GM18873 (cell line): ENCODE measurements around the gene PFKFB3.
A peak's percentile ranks its signal among the peaks of the same experiment; 100 is the strongest.
"Not testable (repeated sequence)": the region's sequence is repeated elsewhere in the genome, so short reads cannot be mapped to it uniquely, and the experiment has no call there.

Experiments
- ATAC-seq: cut with Tn5 transposase; IDR thresholded peaks from one replicate; pipeline ENCODE4 v1.9.1; 2021; ENCODE audit warnings: mild to moderate bottlenecking, moderate library complexity, moderate number of reproducible peaks; ENCODE audit not compliant: unreplicated experiment, low FRiP score

Gene PFKFB3

DNA sequence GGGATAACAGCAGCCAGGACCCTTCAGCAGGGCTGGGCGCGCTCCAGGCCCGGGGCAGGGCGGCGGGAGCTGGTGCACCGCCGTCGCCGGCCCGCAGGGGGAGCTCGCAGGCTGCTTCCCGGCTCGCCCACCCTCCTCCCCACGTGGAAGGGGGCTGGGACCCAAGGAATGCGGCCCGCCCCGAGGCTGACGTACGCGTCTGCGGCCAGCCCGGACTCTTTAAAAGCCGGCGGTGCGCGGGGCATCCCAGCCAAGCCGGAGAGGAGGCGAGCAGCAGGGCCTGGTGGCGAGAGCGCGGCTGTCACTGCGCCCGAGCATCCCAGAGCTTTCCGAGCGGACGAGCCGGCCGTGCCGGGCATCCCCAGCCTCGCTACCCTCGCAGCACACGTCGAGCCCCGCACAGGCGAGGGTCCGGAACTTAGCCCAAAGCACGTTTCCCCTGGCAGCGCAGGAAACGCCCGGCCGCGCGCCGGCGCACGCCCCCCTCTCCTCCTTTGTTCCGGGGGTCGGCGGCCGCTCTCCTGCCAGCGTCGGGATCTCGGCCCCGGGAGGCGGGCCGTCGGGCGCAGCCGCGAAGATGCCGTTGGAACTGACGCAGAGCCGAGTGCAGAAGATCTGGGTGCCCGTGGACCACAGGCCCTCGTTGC, at the start of gene PFKFB3:
Gene PFKFB3 (plus strand): TSS at position 249 of the 647 bp plus-strand sequence. CDS start 329 bp downstream, at position 578.
- ATAC-seq = peak; percentile 60

GRCh38 chr10:6153845-6154244, 48.9 kb upstream of the PFKFB3 start:
- no peak for ATAC-seq

GRCh38 chr10:6154566-6154965, 48.2 kb upstream of the PFKFB3 start:
- ATAC-seq = no peak

GRCh38 chr10:6158276-6158675, 44.5 kb upstream of the PFKFB3 start:
- no peak for ATAC-seq

DNA sequence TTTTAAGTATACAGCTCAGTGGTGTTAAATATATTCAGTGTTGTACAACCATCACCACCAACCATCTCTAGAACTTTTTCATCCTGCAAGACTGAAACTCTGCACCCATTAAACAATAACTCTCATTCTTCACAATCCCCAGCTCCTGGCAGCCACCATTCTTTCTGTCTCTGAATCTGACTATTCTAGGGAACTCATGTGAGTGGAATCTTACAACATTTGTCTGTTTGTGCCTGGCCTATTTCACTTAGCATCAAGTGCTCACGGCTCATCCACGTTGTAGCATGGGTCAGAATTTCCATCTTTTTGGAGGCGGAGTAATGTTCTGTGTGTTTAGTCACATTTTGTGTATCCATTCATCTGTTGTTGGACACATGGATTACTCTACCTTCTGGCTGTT, 40.8 kb upstream of the PFKFB3 start:
- no peak for ATAC-seq

- ATAC-seq = no peak
These were observed 40.0 kb upstream of the PFKFB3 start for GRCh38 chr10:6162589-6163356.

GRCh38 chr10:6163364-6164270, 39.1 kb upstream of the PFKFB3 start:
- peak; percentile 76 for ATAC-seq

- ATAC-seq = peak; percentile 21
These were observed 38.2 kb upstream of the PFKFB3 start for GRCh38 chr10:6164271-6165095.

GRCh38 chr10:6165221-6165725, 37.5 kb upstream of the PFKFB3 start:
- ATAC-seq = no peak

DNA sequence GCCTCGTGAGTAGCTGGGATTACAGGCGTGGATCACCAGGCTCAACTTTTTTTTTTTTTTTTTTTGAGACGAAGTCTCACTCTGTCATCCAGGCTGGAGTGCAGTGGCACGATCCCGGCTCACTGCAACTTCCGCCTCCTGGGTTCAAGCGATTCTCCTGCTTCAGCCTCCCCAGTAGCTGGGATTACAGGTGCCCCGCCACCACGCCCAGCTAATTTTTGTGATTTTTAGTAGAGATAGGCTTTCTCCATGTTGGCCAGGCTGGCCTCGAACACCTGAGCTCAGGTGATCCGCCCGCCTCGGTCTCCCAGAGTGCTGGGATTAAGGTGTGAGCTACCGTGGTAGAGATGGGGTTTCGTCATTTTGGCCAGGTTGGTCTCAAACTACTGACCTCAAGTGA, 36.8 kb upstream of the PFKFB3 start:
- not testable (repeated sequence) for ATAC-seq

DNA sequence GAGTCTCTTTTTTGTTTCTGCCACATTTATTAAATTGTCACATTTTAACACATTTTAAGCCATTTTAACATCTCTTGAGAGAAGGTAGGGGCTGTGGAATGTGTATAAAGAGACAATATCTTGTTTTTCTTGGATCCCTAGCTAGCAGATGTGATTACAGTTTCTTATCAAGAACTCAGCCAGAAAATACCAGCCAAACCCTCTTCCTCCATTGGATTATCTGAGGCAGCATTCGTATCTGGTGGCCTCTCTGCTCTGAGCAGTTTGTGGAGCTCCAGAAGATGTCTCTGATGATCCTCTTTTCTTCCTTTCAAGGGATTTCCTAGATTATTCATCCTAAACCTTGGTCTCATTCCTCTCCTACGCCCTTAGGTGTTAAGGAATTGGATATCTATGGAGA, 35.3 kb upstream of the PFKFB3 start:
- no peak for ATAC-seq

DNA sequence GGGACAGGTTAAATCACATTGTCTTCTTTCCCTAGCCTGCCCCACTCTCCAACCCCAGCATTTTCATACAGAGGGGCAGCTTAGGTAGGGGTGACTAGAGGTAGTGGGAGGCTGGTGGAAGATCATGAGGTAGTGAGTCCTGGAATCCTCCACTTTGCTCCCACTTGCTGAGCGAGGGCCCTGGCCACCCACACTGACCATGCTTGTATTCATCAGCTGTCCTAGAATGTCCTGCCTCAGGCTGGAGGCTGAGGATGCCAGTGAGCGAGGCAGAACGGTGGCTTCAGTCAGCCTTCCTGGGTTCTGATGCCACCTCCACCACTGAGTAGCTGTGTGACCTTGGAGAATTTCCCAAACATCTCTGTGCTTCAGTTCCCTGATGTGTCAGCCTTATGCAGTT, 34.6 kb upstream of the PFKFB3 start:
- ATAC-seq = no peak

DNA sequence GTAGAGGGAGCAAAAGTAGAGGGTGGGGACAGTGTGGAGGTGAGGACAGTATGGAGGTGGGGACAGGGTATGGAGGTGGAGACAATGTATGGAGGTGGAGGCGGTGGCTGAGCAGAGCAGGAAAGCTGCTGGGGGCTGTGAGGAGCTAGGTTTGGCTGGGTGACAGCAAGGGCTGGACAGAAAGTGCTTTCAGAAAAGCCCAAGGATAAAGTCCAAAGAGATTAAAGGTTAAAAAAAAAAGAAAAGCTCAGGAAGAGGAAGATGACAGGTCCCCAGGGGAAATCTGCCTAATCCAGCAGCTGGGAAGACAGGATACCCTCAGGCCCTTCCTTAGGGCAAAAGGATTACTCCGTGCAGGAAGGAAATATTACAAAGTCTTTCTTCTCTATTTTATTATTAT, 32.1 kb upstream of the PFKFB3 start:
- no peak for ATAC-seq

GRCh38 chr10:6171881-6172695, 30.6 kb upstream of the PFKFB3 start:
- ATAC-seq = no peak

DNA sequence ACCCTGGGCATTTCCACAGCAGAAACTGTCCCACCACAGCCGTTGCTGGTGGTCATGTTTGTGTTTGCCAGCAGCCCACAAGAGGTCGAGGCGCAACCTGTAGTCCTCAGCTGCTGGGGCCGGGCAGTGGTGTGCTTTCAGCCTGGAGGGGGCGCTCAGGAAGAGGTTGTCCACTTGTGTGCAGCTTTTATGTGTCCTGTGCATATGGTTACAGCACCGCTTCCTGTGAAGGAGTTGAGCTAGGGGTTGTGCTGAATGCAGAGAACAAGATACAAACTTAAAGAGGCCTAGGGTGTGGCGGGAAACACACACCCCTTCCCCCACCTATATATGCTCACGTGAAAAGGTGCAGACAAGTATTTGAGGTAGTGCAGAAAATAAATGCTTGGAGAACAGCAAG, 29.5 kb upstream of the PFKFB3 start:
- ATAC-seq = no peak

DNA sequence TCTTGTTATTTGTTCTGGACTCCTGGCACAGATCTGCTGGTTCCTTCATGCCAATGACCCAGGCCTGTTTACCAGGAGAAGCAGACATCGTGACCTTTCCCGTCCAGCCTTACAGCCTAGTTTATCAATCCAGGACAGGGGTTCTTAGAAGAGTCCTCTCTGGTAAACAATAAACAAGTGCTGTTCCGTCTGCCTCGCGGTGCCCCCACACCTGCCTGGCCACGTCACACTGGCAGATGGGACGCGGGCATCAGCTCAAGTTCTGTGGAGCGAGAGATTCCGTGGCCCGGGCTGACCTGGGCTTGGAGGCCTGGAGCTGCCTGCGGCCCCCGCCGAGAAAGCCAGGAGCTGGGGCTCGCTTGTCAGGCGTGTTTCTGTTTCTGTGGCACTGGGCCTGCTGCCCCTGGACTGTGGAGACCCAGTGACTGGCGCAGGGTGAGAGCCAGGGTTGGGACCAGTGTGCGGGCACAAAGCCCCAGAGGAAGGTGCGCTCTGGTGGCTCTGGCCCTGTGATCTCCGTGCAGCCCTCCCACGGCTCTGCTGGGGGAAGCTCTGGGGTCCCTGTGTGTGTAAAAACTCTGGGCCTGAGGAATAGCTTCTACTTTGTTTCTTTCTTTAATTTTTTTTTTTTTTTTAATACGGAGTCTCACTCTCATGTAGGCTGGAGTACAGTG, 28.4 kb upstream of the PFKFB3 start:
- ATAC-seq = no peak

DNA sequence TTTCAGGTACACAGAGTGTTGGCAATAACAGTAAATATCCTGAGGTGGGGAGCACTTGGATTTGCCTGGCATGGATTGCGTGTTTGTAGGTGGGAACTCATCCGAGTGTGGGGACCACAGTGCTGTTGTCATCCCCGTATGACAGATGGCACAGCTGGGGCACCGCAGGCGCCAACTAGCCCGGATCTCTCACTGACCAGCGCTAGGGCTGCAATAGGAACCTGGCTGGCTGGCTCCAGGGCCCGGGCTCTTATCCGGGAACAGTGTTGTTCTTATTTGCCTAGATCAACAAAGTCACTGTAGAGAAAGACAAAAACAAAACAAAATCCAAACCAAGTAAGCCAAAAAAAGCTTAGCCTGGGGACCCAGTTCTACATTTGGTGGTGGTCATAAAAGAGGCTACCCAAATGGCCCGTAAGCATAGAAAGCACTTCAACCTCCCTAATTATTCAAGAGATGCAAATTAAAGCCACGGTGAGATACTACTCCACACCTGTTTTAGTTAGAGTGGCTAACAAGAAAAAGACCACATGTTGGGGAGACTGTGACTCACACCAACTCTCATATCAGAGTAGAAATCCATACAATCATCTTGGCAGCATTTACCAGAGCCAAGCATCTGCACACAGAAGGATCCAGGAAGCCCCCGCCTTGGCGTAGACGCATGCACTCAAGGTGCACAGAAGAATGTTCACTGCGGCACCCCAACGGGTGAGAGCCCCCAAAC, 27.2 kb upstream of the PFKFB3 start:
- ATAC-seq = no peak

DNA sequence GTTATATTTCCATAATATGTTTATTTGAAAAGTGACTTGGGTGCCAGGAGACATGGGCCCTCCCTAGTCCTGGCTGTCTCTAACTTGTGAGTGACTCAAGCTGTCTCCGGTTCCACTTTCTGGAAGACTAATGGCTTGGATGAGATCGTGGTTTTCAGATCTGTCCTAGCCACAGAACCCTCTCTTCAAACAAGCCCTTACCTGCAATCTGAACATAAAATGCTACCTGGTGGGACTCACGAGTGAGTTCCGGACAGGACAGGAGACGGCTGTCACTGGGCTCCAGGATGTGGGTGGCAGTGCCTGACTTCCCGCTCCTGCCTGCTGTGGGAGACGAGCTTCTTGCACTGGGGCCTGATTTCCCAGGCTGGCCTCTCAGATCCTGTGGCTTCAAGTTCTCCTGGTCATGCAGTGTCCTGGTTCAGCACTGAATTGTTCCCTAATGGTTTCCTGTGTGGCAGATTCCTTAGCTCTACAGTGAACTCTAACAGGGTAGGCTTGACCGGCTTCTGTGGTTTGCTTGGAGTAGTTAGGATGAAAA, 26.0 kb upstream of the PFKFB3 start:
- ATAC-seq = no peak
